ENCODE results near the gene RGS4. TPM values are rescaled to one million over a fixed set of nuclear protein-coding genes. Genes with fewer than 3 reads are reported as not detected.

The RGS4 gene
- total RNA-seq, 1 experiment from 2014 or later, result not detected

DNA sequence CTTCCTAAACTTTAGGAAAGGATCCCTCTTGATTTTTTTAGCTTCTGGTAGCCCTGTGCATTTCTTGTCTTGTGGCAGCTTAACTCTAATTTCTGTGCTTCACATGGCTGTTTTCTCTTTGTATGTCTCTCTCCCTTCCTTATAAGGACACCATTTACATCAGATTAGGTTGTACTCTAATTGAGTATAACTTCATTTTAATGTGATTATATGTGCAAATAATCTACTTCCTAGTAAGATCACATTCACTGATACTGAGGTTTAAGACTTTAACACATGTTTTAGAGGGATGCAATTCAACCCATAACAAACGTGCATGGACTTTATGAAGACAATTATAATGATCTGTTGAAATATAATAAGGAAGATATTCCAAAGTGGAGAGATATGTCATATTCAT is 46.7 kb downstream of the RGS4 start:
- BruUV-seq (replicated peaks), result no TSS peak
- H4K20me1 ChIP-seq (ENCODE audit: insufficient read depth), result no peaks in the 10 kb centered on the region
- H3K4me2 ChIP-seq, result no peak overlapping the region
- H3K9me3 ChIP-seq (ENCODE audit: insufficient read depth, low read depth), result no peaks in the 10 kb centered on the region
- H3K27ac ChIP-seq, result no peak overlapping the region
- H3K4me3 ChIP-seq, result no peak overlapping the region
- H3K36me3 ChIP-seq (ENCODE audit: low read depth), result no peaks in the 10 kb centered on the region
- DNase-seq, result no peak
- no peaks in the 10 kb centered on the region for H3F3A ChIP-seq (ENCODE audit: insufficient read depth, low read depth)
- no peaks in the 10 kb centered on the region for H3K27me3 ChIP-seq (ENCODE audit: insufficient read depth, low read depth)
- ChIA-PET POLR2A (ENCODE audit: unreplicated experiment) (no interaction called here), CTCF (no interaction called here)
- H3K4me1 ChIP-seq (replicated peaks; ENCODE audit: insufficient read depth), result no peaks in the 10 kb centered on the region
- H2AFZ ChIP-seq, result no peak overlapping the region
- intact Hi-C loops (cut with micrococcal nuclease; ENCODE audit: unreplicated experiment), result loop anchor here (5.0 kb wide), 1 partner anchor 51 kb away; no protein-coding TSS in a partner anchor
- H3K79me2 ChIP-seq (ENCODE audit: low read depth), result no peaks in the 10 kb centered on the region
- TF ChIP-seq EZH2 (IDR thresholded peaks at IDR 0.05; ENCODE audit: low read depth), result no peak
- TF ChIP-seq, protein P1, sequence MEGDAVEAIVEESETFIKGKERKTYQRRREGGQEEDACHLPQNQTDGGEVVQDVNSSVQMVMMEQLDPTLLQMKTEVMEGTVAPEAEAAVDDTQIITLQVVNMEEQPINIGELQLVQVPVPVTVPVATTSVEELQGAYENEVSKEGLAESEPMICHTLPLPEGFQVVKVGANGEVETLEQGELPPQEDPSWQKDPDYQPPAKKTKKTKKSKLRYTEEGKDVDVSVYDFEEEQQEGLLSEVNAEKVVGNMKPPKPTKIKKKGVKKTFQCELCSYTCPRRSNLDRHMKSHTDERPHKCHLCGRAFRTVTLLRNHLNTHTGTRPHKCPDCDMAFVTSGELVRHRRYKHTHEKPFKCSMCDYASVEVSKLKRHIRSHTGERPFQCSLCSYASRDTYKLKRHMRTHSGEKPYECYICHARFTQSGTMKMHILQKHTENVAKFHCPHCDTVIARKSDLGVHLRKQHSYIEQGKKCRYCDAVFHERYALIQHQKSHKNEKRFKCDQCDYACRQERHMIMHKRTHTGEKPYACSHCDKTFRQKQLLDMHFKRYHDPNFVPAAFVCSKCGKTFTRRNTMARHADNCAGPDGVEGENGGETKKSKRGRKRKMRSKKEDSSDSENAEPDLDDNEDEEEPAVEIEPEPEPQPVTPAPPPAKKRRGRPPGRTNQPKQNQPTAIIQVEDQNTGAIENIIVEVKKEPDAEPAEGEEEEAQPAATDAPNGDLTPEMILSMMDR (conservative IDR thresholded peaks at IDR 0.05), result no peak
- no peaks in the 10 kb centered on the region; the same call in 1 of the 2 replicates for H3K9me2 ChIP-seq (ENCODE audit: insufficient read depth)

DNA sequence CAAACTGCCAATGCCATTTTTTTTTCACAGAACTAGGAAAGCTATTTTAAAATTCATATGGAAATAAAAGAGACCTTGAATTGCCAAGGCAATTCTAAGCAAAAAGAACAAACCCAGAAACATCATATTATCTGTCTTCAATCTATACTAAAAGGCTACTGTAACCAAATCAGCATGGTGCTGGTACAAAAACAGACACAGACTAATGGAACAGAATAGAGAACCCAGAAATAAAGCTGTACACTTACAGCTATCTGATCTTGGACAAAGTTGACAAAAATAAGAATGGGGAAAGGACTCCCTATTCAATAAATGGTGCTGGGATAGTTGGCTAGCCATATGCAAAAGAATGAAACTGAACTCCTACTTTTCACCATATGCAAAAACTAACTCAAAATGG is 50.5 kb downstream of the RGS4 start:
- Histone ChIP-seq H3K9me2 (ENCODE audit: insufficient read depth) (no peaks in the 10 kb centered on the region; the same call in 1 of the 2 replicates), H3K4me3 (no peak overlapping the region), H3K27me3 (ENCODE audit: insufficient read depth, low read depth) (no peaks in the 10 kb centered on the region), H2AFZ (no peak overlapping the region), H3K9me3 (ENCODE audit: insufficient read depth, low read depth) (no peaks in the 10 kb centered on the region), H3K4me1 (replicated peaks; ENCODE audit: insufficient read depth) (no peaks in the 10 kb centered on the region), H3K4me2 (no peak overlapping the region), H4K20me1 (ENCODE audit: insufficient read depth) (no peaks in the 10 kb centered on the region), H3K27ac (no peak overlapping the region), H3K79me2 (ENCODE audit: low read depth) (no peaks in the 10 kb centered on the region), H3K36me3 (ENCODE audit: low read depth) (no peaks in the 10 kb centered on the region), H3F3A (ENCODE audit: insufficient read depth, low read depth) (no peaks in the 10 kb centered on the region)
- no TSS peak for BruUV-seq (replicated peaks)
- intact Hi-C loops (cut with micrococcal nuclease; ENCODE audit: unreplicated experiment), result loop anchor here (5.0 kb wide), 1 partner anchor 48 kb away; no protein-coding TSS in a partner anchor
- CTCF ChIA-PET, result no interaction called here
- TF ChIP-seq EZH2 (IDR thresholded peaks at IDR 0.05; ENCODE audit: low read depth), result no peak
- TF ChIP-seq, protein P1 (conservative IDR thresholded peaks at IDR 0.05), result no peak
- POLR2A ChIA-PET (ENCODE audit: unreplicated experiment), result no interaction called here
- DNase-seq, result no peak

DNA sequence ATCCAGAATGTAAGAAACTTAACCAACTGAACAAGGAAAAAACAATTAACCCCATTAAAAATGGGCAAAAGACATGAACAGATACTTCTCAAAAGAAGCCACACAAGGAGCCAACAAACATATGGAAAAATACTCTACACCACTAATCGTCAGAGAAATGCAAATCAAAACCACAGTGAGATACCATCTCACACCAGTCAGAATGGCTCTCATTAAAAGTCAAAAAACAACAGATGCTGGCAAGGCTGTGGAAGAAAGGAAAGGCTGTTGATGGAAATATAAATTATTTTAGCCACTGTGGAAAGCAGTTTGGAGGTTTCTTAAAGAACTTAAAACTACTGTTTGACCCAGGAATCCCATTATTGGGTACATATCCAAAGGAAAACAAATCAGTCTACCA is 51.2 kb downstream of the RGS4 start:
- TF ChIP-seq, protein P1 (conservative IDR thresholded peaks at IDR 0.05), result no peak
- no peak for TF ChIP-seq EZH2 (IDR thresholded peaks at IDR 0.05; ENCODE audit: low read depth)
- ChIA-PET CTCF (no interaction called here), POLR2A (ENCODE audit: unreplicated experiment) (no interaction called here)
- no peaks in the 10 kb centered on the region for H3K79me2 ChIP-seq (ENCODE audit: low read depth)
- no TSS peak for BruUV-seq (replicated peaks)
- intact Hi-C loops (cut with micrococcal nuclease; ENCODE audit: unreplicated experiment), result no loop called here
- no peak overlapping the region for H3K4me2 ChIP-seq
- no peak overlapping the region for H2AFZ ChIP-seq
- no peaks in the 10 kb centered on the region for H3K27me3 ChIP-seq (ENCODE audit: insufficient read depth, low read depth)
- H3K9me2 ChIP-seq (ENCODE audit: insufficient read depth), result no peaks in the 10 kb centered on the region; the same call in 1 of the 2 replicates
- H4K20me1 ChIP-seq (ENCODE audit: insufficient read depth), result no peaks in the 10 kb centered on the region
- DNase-seq, result no peak
- no peak overlapping the region for H3K4me3 ChIP-seq
- no peak overlapping the region for H3K27ac ChIP-seq
- H3F3A ChIP-seq (ENCODE audit: insufficient read depth, low read depth), result no peaks in the 10 kb centered on the region
- no peaks in the 10 kb centered on the region for H3K4me1 ChIP-seq (replicated peaks; ENCODE audit: insufficient read depth)
- H3K9me3 ChIP-seq (ENCODE audit: insufficient read depth, low read depth), result no peaks in the 10 kb centered on the region
- no peaks in the 10 kb centered on the region for H3K36me3 ChIP-seq (ENCODE audit: low read depth)
